HCT116 (cell line): ENCODE measurements around the gene CLIP4. TPM values are rescaled to one million over a fixed set of nuclear protein-coding genes. Genes with fewer than 3 reads are reported as not detected.
"Not testable (repeated sequence)": the region's sequence is repeated elsewhere in the genome, so short reads cannot be mapped to it uniquely, and the experiment has no call there.

Experiments
- ATAC-seq: fragments of 200-7000 bp; cut with Tn5 transposase; 2 replicates; pipeline ENCODE4 v1.9.1; 2020; ENCODE audit warnings: mild to moderate bottlenecking, moderate library complexity
- BruUV-seq: library from RNA; stranded (reverse); fragments of 400-500 nt; replicated peaks from 2 replicates; lab custom pipeline; 2021; lab: Mats Ljungman, UMichigan
- CTCF ChIA-PET: fragments of 300-600 bp; sonication (Branson Sonifier 250); formaldehyde crosslinking; loops from one replicate; lab custom pipeline; 2021; ENCODE audit warnings: antibody characterized with exemption; lab: Charles Lee
- POLR2A ChIA-PET: fragments of 300-600, 350-600 bp; sonication (Branson Sonifier 250); formaldehyde crosslinking; loops from one replicate; lab custom pipeline; 2021; ENCODE audit warnings: antibody characterized with exemption; lab: Charles Lee
- RAD21 ChIA-PET, 2 experiments: fragments of 300-600 bp; sonication (Branson Sonifier 250); formaldehyde crosslinking; loops; one replicate each; lab custom pipeline; 2023; ENCODE audit warnings: low total read pairs in 2 of 2; ENCODE audit not compliant: uncharacterized antibody in 2 of 2, unreplicated experiment in 2 of 2, low non-redundant PET in 1 of 2; lab: Charles Lee
- DNase-seq: peaks from one replicate; pipeline ENCODE4 v3.0.0-alpha.2; 2010; ENCODE audit warnings: low read depth, low spot score
- H2AFZ ChIP-seq: fragments of 200-600 bp; shearing (Covaris generic), sonication (generic); 2 replicates; pipeline ENCODE4 v1.6.1; 2017; ENCODE audit warnings: low read depth, mixed run types, mixed read lengths, antibody characterized with exemption, low read length; ENCODE audit not compliant: poor library complexity, severe bottlenecking
- H3K27ac ChIP-seq: 2 replicates; pipeline ENCODE4 v1.5.1; 2012; ENCODE audit warnings: low read depth, low read length
- H3K27me3 ChIP-seq: fragments of 200-600 bp; sonication (generic); 2 replicates; pipeline ENCODE4 v1.6.1; 2016; ENCODE audit warnings: mixed run types, low read length, mixed read lengths; ENCODE audit not compliant: insufficient read depth
- H3K36me3 ChIP-seq, 2 experiments: fragments of 200-500 bp in 1 of 2; fragments of 200-600 bp in 1 of 2; sonication (Bioruptor generic) in 1 of 2; sonication (generic) in 1 of 2; 2 replicates each; pipeline versions ENCODE4 v1.5.1 to v1.6.1; 2014 to 2016; ENCODE audit warnings: low read length in 2 of 2, inconsistent platforms in 1 of 2, mixed read lengths in 1 of 2, mixed run types in 1 of 2; ENCODE audit not compliant: insufficient read depth in 2 of 2, control insufficient read depth in 1 of 2
- H3K4me1 ChIP-seq, 2 experiments: fragments of 200-600 bp in 1 of 2; sonication (generic) in 1 of 2; 2 replicates each; pipeline versions ENCODE4 v1.5.1 to v1.6.1; 2012 to 2017; ENCODE audit warnings: low read length in 2 of 2, inconsistent platforms in 1 of 2, mild to moderate bottlenecking in 1 of 2, mixed read lengths in 1 of 2, mixed run types in 1 of 2, moderate library complexity in 1 of 2; ENCODE audit not compliant: insufficient read depth in 2 of 2, control insufficient read depth in 1 of 2
- H3K4me2 ChIP-seq: fragments of 200-600 bp; sonication (generic); 2 replicates; pipeline ENCODE4 v1.6.1; 2017; ENCODE audit warnings: mixed run types, low read length, mixed read lengths
- H3K4me3 ChIP-seq, 2 experiments: fragments of 200-600 bp in 1 of 2; sonication (generic) in 1 of 2; replicated peaks in 1 of 2; 2 replicates each; pipeline ENCODE4 v1.5.1; 2011 to 2016; ENCODE audit warnings: low read length in 2 of 2, control low read depth in 1 of 2, low read depth in 1 of 2, mild to moderate bottlenecking in 1 of 2, mixed read lengths in 1 of 2, mixed run types in 1 of 2
- H3K79me2 ChIP-seq: fragments of 200-600 bp; sonication (generic); 2 replicates; pipeline ENCODE4 v1.6.1; 2017; ENCODE audit warnings: mild to moderate bottlenecking, mixed run types, low read length, moderate library complexity, mixed read lengths; ENCODE audit not compliant: insufficient read depth
- H3K9ac ChIP-seq: fragments of 200-600 bp; sonication (generic); 2 replicates; pipeline ENCODE4 v1.6.1; 2016; ENCODE audit warnings: low read length, mixed read lengths
- H3K9me2 ChIP-seq: fragments of 200-600 bp; sonication (generic), shearing (Covaris generic); 2 replicates; pipeline ENCODE4 v1.6.1; 2017; ENCODE audit warnings: mixed run types, mild to moderate bottlenecking, moderate library complexity; ENCODE audit not compliant: insufficient read depth
- H3K9me3 ChIP-seq, 2 experiments: fragments of 200-500 bp in 1 of 2; fragments of 200-600 bp in 1 of 2; sonication (Bioruptor generic) in 1 of 2; sonication (generic) in 1 of 2; 2 replicates each; pipeline ENCODE4 v1.6.1; 2014 to 2017; ENCODE audit warnings: low read length in 2 of 2, mixed read lengths in 2 of 2, inconsistent platforms in 1 of 2, low read depth in 1 of 2, mild to moderate bottlenecking in 1 of 2, mixed run types in 1 of 2, moderate library complexity in 1 of 2; ENCODE audit not compliant: control insufficient read depth in 1 of 2, insufficient read depth in 1 of 2
- H4K20me1 ChIP-seq: fragments of 200-600 bp; sonication (generic), shearing (Covaris generic); 2 replicates; pipeline ENCODE4 v1.6.1; 2017; ENCODE audit warnings: mixed run types, mild to moderate bottlenecking, moderate library complexity; ENCODE audit not compliant: insufficient read depth
- FOSL1 ChIP-seq: IDR thresholded peaks from 2 replicates; pipeline ENCODE4 v1.6.1; 2012; ENCODE audit warnings: low read depth
- JUND ChIP-seq: IDR thresholded peaks from 2 replicates; pipeline ENCODE4 v1.6.1; 2012
- TCF7L2 ChIP-seq: IDR thresholded peaks from 2 replicates; pipeline ENCODE4 v1.7.0; 2011; ENCODE audit warnings: borderline replicate concordance, inconsistent platforms; ENCODE audit not compliant: insufficient read depth, insufficient read length; ENCODE audit errors: extremely low read depth
- YY1 ChIP-seq: IDR thresholded peaks from 2 replicates; pipeline ENCODE4 v1.6.1; 2011; ENCODE audit warnings: low read length, low read depth, moderate library complexity, mild to moderate bottlenecking; ENCODE audit not compliant: insufficient replicate concordance; ENCODE audit errors: extremely low read depth
- intact Hi-C: fragments of 100-400 bp; cut with micrococcal nuclease; formaldehyde crosslinking; loops from 2 replicates; pipeline ENCODE4 v1.10.0; 2022
- total RNA-seq: library from RNA; stranded (reverse); gene quantifications from one replicate; pipeline ENCODE4 v1.2.1, GENCODE V29; 2021; ENCODE audit not compliant: unreplicated experiment
- TF ChIP-seq, protein P1 (sequence below), 3 experiments: fragments of 200-600 bp in 1 of 3; sonication (generic) in 1 of 3; IDR thresholded peaks in 2 of 3; conservative IDR thresholded peaks in 1 of 3; 2 replicates each; pipeline ENCODE4 v1.5.1; 2012 to 2017; ENCODE audit warnings: low read depth in 2 of 3, low read length in 2 of 3, antibody characterized with exemption in 1 of 3, borderline replicate concordance in 1 of 3, control low read depth in 1 of 3, mild to moderate bottlenecking in 1 of 3, mixed read lengths in 1 of 3, mixed run types in 1 of 3, moderate library complexity in 1 of 3; ENCODE audit not compliant: insufficient read depth in 1 of 3
- TF ChIP-seq, protein P2 (sequence below): IDR thresholded peaks from 2 replicates; pipeline ENCODE4 v1.6.1; 2012

CLIP4 gene
- total RNA-seq, 1 experiment from 2014 or later = 27.8 TPM

DNA sequence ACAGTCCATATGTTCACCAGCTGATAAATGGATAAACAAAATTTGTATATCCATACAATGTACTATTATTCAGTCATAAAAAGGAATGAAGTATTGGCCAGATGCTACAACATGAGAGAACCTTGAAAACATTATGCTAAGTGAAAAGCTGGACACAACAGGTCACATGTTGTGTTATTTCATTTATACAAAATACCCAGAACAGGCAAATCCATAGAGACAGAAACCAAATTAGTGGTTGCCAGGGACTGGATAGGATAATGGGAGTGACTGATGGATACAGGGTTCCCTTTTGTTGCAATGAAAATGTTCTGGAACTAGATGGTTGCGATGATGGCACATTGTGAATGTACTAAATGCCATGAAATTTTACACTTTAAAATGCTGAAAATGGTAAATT lies 30.7 kb upstream of the CLIP4 start (continued):
- TF ChIP-seq, protein P1, sequence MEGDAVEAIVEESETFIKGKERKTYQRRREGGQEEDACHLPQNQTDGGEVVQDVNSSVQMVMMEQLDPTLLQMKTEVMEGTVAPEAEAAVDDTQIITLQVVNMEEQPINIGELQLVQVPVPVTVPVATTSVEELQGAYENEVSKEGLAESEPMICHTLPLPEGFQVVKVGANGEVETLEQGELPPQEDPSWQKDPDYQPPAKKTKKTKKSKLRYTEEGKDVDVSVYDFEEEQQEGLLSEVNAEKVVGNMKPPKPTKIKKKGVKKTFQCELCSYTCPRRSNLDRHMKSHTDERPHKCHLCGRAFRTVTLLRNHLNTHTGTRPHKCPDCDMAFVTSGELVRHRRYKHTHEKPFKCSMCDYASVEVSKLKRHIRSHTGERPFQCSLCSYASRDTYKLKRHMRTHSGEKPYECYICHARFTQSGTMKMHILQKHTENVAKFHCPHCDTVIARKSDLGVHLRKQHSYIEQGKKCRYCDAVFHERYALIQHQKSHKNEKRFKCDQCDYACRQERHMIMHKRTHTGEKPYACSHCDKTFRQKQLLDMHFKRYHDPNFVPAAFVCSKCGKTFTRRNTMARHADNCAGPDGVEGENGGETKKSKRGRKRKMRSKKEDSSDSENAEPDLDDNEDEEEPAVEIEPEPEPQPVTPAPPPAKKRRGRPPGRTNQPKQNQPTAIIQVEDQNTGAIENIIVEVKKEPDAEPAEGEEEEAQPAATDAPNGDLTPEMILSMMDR (IDR thresholded peaks at IDR 0.05 in 2 of 3, conservative IDR thresholded peaks at IDR 0.05 in 1 of 3; ENCODE audit: borderline replicate concordance in 1 of 3, insufficient read depth in 1 of 3, low read depth in 2 of 3, low read length in 2 of 3) = no peak
- no peak for TF ChIP-seq TCF7L2
- TF ChIP-seq, protein P2, sequence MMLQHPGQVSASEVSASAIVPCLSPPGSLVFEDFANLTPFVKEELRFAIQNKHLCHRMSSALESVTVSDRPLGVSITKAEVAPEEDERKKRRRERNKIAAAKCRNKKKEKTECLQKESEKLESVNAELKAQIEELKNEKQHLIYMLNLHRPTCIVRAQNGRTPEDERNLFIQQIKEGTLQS = no peak
- TF ChIP-seq YY1 = no peak

DNA sequence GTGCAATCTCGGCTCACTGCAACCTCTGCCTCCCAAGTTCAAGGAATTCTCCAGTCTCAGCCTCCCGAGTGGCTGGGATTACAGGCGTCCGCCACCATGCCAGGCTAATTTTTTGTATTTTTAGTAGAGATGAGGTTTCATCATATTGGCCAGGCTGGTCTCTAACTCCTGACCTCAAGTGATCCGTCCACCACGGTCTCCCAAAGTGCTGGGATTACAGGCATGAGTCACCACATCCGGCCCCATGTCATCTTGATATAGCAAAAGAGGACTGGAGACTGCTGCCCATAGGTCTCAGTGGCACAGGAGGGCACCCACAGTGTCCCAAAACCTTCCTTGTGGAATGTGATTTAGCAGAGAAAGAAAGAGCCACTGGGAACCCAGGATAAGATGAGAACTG lies 24.9 kb upstream of the CLIP4 start:
- ATAC-seq = peak; percentile 42
- intact Hi-C loops, H3K9me2 ChIP-seq, H3K9ac ChIP-seq, POLR2A ChIA-PET, H3K27ac ChIP-seq, H3K79me2 ChIP-seq: not testable (repeated sequence)
- H3K4me2 ChIP-seq = peak overlapping the region; percentile 14; the same call in 1 of the 2 replicates
- RAD21 ChIA-PET = interaction anchor here in 1 of 2 experiments (0.7 kb wide), 1 partner anchor 1445 kb away, joined by 3 read pairs; no protein-coding TSS in a partner anchor
- 0 out of 2 replicates have a peak, but pooled peaks have one; percentile 25 for TF ChIP-seq JUND
- peak; percentile 44 for TF ChIP-seq FOSL1
- TF ChIP-seq, all 23 proteins: peak for 2; not testable (repeated sequence) for 21
- BruUV-seq, H4K20me1 ChIP-seq, H3K27me3 ChIP-seq, H3K9me3 ChIP-seq, H3K4me3 ChIP-seq, H3K36me3 ChIP-seq, CTCF ChIA-PET, DNase-seq: not testable (repeated sequence)
- H3K4me1 ChIP-seq = peaks cover 0 to 13% of the 10 kb centered on the region in 2 experiments; a peak in 2 of 4 replicates
- peak overlapping the region; percentile 38 for H2AFZ ChIP-seq
